Fibroblast of villous mesenchyme (primary cell): ENCODE data around the gene ACAP1. TPM values are rescaled to one million over a fixed set of nuclear protein-coding genes. Genes with fewer than 3 reads are reported as not detected.

Experiments used
- DNase-seq: peaks from one replicate; pipeline ENCODE4 v3.0.0-alpha.2; 2010; ENCODE audit warnings: low read depth
- H3K4me3 ChIP-seq: 2 replicates; pipeline ENCODE4 v1.5.1; 2011; ENCODE audit warnings: low read depth, mild to moderate bottlenecking, low read length
- CTCF ChIP-seq: IDR thresholded peaks from 2 replicates; pipeline ENCODE4 v1.5.1; 2012; ENCODE audit warnings: low read depth, mild to moderate bottlenecking, low read length; ENCODE audit not compliant: insufficient read depth
- total RNA-seq: library from RNA; depleted of rRNA; stranded (reverse); fragments of >200 nt; gene quantifications from 2 replicates; pipeline ENCODE4 v1.2.3, GENCODE V29; 2012

ACAP1 gene
- total RNA-seq, 1 donor: 3.9 TPM

- no peak overlapping the region for H3K4me3 ChIP-seq
- DNase-seq: no peak
Observed at GRCh38 chr17:7326186-7326585, 10.1 kb upstream of the ACAP1 start.

GRCh38 chr17:7327056-7327455 lies 9.3 kb upstream of the ACAP1 start:
- DNase-seq: no peak
- no peak overlapping the region for H3K4me3 ChIP-seq
- no peak for TF ChIP-seq CTCF

More at GRCh38 chr17:7326186-7326585, 10.1 kb upstream of the ACAP1 start:
- TF ChIP-seq CTCF: no peak

GRCh38 chr17:7327501-7327900 lies 8.8 kb upstream of the ACAP1 start:
- no peak overlapping the region for H3K4me3 ChIP-seq
- no peak for TF ChIP-seq CTCF
- DNase-seq: no peak

GRCh38 chr17:7328009-7328408 lies 8.3 kb upstream of the ACAP1 start:
- TF ChIP-seq CTCF: no peak
- no peak overlapping the region for H3K4me3 ChIP-seq
- no peak for DNase-seq

- no peak for DNase-seq
- H3K4me3 ChIP-seq: peak within 1 kb of the TSS; percentile 90
- TF ChIP-seq CTCF: peak; percentile 13
Observed at GRCh38 chr17:7328840-7329373, 7.4 kb upstream of the ACAP1 start, which contains the start of gene NEURL4. Gene NEURL4 (minus strand): TSS chr17:7329335. CDS start chr17:7329312, 23 bp downstream.

GRCh38 chr17:7329374-7329996 lies 6.8 kb upstream of the ACAP1 start:
- H3K4me3 ChIP-seq: peak overlapping the region; percentile 90
- peak; percentile 99 for DNase-seq
- no peak for TF ChIP-seq CTCF
